ENCODE measurements around the gene YY1. TPM values are rescaled to one million over a fixed set of nuclear protein-coding genes. Genes with fewer than 3 reads are reported as not detected.

YY1 gene
- total RNA-seq, 1 donor from 2014 or later: 39.7 TPM

DNA sequence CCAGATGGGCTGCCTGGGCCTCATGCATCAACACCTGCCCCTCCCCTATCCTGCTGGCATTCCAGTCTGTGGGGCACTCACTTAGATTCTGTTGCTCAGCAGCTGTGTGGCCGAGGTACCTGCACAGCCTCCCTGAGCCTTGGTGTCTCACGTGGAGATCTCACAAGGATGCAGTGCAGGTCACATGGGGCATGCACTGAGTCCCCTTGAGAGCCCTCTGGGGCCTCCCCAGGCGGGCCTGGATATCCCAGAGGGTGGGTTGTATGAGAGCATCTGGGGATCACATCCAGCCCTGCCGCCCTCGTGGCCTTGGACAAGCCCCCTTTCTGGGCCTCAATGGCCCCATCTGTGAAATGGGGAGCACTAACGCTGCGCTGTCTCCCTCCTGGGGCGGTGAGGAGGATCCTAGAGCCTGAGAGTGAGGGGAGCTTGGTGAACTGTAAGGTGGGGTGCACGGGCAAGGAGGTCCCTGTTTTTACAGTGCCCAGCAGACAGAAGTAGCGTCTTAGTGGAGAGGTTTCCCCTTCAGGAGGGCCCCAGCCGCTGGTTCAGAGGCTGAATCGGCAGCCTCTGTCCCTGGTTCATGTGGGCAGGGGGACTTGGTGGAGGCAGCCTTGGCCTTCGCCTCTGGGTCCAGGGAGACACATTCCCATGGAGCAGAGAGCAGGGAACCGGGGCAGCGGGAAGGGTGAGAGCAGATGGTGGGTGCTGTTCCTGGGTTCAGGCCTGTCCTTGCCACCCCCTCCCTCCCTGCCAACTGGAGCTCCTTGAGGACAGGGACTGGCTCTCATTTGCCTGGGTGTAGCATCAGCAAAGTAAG is 83.4 kb downstream of the YY1 start:
- Histone ChIP-seq H3K36me3 (ENCODE audit: control insufficient read depth in 3 of 3, insufficient read depth in 3 of 3, low read length in 3 of 3) (no peaks in the 10 kb centered on the region), H3K27me3 (ENCODE audit: control insufficient read depth in 3 of 3, insufficient read depth in 3 of 3, low read length in 3 of 3) (no peaks in the 10 kb centered on the region), H3K4me1 (ENCODE audit: control insufficient read depth in 3 of 3, insufficient read depth in 3 of 3, low read length in 3 of 3) (peaks cover 4 to 20% (median 12%) of the 10 kb centered on the region in 3 donors), H3K9ac (ENCODE audit: low read depth in 1 of 3, low read length in 3 of 3) (no peak overlapping the region), H3K9me3 (ENCODE audit: control insufficient read depth in 3 of 3, low read length in 3 of 3) (no peaks in the 10 kb centered on the region), H3K4me3 (ENCODE audit: low read length in 3 of 3) (no peak overlapping the region), H3K27ac (ENCODE audit: low read depth, low read length) (no peak overlapping the region)

DNA sequence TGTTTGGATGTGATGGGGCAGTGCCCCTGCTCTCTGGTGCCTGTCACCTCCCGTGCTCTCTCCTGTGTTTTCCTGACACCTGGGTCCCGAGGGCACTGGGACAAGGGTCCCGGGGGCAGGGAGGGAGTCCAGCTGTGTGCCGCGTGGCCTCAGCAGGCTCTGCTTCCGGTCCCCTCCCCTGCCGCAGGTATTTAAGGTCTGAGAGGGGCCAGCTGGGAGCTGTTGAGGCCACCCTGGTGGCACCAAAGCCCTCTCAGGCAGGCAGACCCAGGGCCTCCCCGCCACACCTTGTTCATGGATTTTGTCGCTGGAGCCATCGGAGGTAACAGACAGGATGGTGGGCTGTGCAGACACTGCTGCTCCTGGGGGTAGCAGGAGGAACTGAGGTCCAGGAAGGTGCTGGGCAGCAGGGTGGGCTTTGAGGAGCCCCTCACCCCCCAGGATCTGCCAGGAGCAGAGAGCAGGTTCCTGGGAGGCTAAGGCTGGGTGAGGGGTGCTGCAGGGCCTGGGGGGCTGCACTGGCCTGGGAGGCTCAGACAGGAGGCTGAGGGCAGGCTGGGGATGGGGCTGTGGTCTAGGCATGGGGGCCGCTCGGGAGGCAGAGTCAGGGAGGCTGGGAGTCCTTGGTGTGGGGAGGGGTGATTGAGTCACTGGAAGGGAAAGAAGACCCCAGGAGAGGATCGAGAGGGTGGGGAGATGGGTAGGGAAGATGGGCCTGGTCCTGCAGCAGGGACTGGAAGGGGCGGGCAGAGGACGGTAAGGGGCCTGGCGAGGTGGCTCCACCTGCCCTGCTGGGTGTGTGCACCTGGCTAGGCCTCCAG is 84.4 kb downstream of the YY1 start, which contains the start of gene SLC25A47:
TSS of gene SLC25A47 (plus strand) at position 219 of the 821 bp plus-strand sequence. CDS start at position 295, 76 bp downstream.
- H3K4me1 ChIP-seq (ENCODE audit: control insufficient read depth in 3 of 3, insufficient read depth in 3 of 3, low read length in 3 of 3): peaks cover 3 to 12% (median 8%) of the 10 kb centered on the region in 3 donors
- H3K27me3 ChIP-seq (ENCODE audit: control insufficient read depth in 3 of 3, insufficient read depth in 3 of 3, low read length in 3 of 3): no peaks in the 10 kb centered on the region
- no peaks in the 10 kb centered on the region for H3K36me3 ChIP-seq (ENCODE audit: control insufficient read depth in 3 of 3, insufficient read depth in 3 of 3, low read length in 3 of 3)
- no peaks in the 10 kb centered on the region for H3K9me3 ChIP-seq (ENCODE audit: control insufficient read depth in 3 of 3, low read length in 3 of 3)
- H3K9ac ChIP-seq (ENCODE audit: low read depth in 1 of 3, low read length in 3 of 3): no peak within 1 kb of the TSS
- H3K4me3 ChIP-seq (ENCODE audit: low read length in 3 of 3): no peak within 1 kb of the TSS
- no peak within 1 kb of the TSS for H3K27ac ChIP-seq (ENCODE audit: low read depth, low read length)

DNA sequence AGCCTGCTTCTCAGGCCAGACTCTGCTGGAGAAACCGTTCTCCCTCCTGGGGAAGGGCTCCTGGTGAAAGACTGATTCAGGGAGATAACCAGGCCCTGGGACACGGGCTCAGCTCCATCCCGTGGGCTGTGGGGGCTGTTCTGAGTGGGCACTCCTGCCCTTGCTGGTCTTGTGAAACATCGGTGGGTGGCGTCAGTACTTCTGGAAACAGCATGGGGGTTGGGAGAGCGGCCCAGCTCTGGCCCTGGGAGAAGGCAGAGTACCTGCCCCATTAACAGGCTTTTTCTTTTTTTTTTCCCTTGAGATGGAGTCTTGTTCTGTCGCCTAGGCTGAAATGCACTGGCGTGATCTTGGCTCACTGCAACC is 85.0 kb downstream of the YY1 start:
- Histone ChIP-seq H3K9ac (ENCODE audit: low read depth in 1 of 3, low read length in 3 of 3) (no peak overlapping the region), H3K27ac (ENCODE audit: low read depth, low read length) (no peak overlapping the region), H3K9me3 (ENCODE audit: control insufficient read depth in 3 of 3, low read length in 3 of 3) (no peaks in the 10 kb centered on the region), H3K36me3 (ENCODE audit: control insufficient read depth in 3 of 3, insufficient read depth in 3 of 3, low read length in 3 of 3) (no peaks in the 10 kb centered on the region), H3K4me3 (ENCODE audit: low read length in 3 of 3) (no peak overlapping the region), H3K4me1 (ENCODE audit: control insufficient read depth in 3 of 3, insufficient read depth in 3 of 3, low read length in 3 of 3) (peaks cover 0 to 10% (median 7%) of the 10 kb centered on the region in 3 donors), H3K27me3 (ENCODE audit: control insufficient read depth in 3 of 3, insufficient read depth in 3 of 3, low read length in 3 of 3) (no peaks in the 10 kb centered on the region)

DNA sequence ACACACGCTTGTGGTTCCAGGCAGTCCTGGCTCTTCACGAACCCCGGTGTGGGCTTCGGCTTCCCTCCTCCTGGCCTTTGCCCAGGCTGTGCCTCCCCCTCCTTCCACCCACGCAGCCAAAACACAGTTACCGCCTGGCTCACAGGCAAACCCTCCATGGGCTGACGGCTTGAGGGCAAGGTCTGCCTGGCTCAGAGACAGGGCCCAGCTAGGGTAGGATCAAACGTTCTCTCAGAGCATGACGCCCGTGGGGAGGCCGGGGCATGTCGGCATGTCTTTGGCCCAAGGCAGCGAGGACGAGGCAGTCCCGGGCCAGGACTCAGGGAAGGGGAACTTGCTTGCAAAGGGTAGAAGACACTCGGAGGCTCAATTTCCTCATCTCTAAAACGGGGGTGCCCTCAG is 86.3 kb downstream of the YY1 start:
- H3K9ac ChIP-seq (ENCODE audit: low read depth in 1 of 3, low read length in 3 of 3): no peak overlapping the region
- peaks cover 0 to 10% (median 7%) of the 10 kb centered on the region in 3 donors for H3K4me1 ChIP-seq (ENCODE audit: control insufficient read depth in 3 of 3, insufficient read depth in 3 of 3, low read length in 3 of 3)
- H3K27me3 ChIP-seq (ENCODE audit: control insufficient read depth in 3 of 3, insufficient read depth in 3 of 3, low read length in 3 of 3): no peaks in the 10 kb centered on the region

DNA sequence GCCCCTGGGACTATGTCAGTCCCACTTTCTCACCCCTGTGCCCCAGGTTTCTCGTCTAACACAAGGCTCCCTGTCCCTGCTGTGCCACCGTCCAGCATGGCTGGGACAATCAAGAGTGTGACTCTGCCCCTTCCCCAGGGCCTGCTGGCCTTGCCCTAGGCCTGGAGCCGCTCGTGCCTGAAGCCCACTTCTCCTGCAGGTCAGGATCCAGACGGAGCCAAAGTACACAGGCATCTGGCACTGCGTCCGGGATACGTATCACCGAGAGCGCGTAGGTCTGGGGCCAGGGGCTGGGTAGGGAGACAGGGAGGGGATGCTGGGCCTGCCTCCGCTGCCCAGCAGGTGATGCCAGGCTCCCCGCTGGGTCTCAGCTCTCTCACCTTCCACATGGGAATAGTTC is 87.0 kb downstream of the YY1 start:
- Histone ChIP-seq H3K4me1 (ENCODE audit: control insufficient read depth in 3 of 3, insufficient read depth in 3 of 3, low read length in 3 of 3) (peaks cover 0 to 10% (median 7%) of the 10 kb centered on the region in 3 donors), H3K9me3 (ENCODE audit: control insufficient read depth in 3 of 3, low read length in 3 of 3) (no peaks in the 10 kb centered on the region), H3K36me3 (ENCODE audit: control insufficient read depth in 3 of 3, insufficient read depth in 3 of 3, low read length in 3 of 3) (no peaks in the 10 kb centered on the region), H3K4me3 (ENCODE audit: low read length in 3 of 3) (no peak overlapping the region), H3K9ac (ENCODE audit: low read depth in 1 of 3, low read length in 3 of 3) (no peak overlapping the region), H3K27me3 (ENCODE audit: control insufficient read depth in 3 of 3, insufficient read depth in 3 of 3, low read length in 3 of 3) (no peaks in the 10 kb centered on the region), H3K27ac (ENCODE audit: low read depth, low read length) (no peak overlapping the region)

More for the DNA sequence above, 86.3 kb downstream of the YY1 start:
- no peak overlapping the region for H3K4me3 ChIP-seq (ENCODE audit: low read length in 3 of 3)
- H3K27ac ChIP-seq (ENCODE audit: low read depth, low read length): no peak overlapping the region
- no peaks in the 10 kb centered on the region for H3K36me3 ChIP-seq (ENCODE audit: control insufficient read depth in 3 of 3, insufficient read depth in 3 of 3, low read length in 3 of 3)
- H3K9me3 ChIP-seq (ENCODE audit: control insufficient read depth in 3 of 3, low read length in 3 of 3): no peaks in the 10 kb centered on the region

DNA sequence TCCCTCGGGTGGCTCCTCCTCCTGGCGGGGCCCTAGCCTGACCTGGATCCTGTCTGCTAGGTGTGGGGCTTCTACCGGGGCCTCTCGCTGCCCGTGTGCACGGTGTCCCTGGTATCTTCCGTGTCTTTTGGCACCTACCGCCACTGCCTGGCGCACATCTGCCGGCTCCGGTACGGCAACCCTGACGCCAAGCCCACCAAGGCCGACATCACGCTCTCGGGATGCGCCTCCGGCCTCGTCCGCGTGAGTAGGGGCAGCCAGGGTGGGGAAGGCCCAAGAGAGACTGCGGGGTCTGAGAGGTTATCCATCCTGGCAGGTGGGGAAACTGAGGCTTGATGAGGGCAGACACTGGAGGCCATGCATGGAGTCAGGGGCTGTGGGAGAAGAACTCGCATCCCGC is 88.2 kb downstream of the YY1 start:
- H3K9me3 ChIP-seq (ENCODE audit: control insufficient read depth in 3 of 3, low read length in 3 of 3): no peaks in the 10 kb centered on the region
- H3K27ac ChIP-seq (ENCODE audit: low read depth, low read length): no peak overlapping the region
- no peak overlapping the region for H3K4me3 ChIP-seq (ENCODE audit: low read length in 3 of 3)
- no peaks in the 10 kb centered on the region for H3K36me3 ChIP-seq (ENCODE audit: control insufficient read depth in 3 of 3, insufficient read depth in 3 of 3, low read length in 3 of 3)
- H3K27me3 ChIP-seq (ENCODE audit: control insufficient read depth in 3 of 3, insufficient read depth in 3 of 3, low read length in 3 of 3): no peaks in the 10 kb centered on the region
- no peak overlapping the region for H3K9ac ChIP-seq (ENCODE audit: low read depth in 1 of 3, low read length in 3 of 3)
- peaks cover 0 to 2% (median under 1%) of the 10 kb centered on the region in 3 donors for H3K4me1 ChIP-seq (ENCODE audit: control insufficient read depth in 3 of 3, insufficient read depth in 3 of 3, low read length in 3 of 3)

DNA sequence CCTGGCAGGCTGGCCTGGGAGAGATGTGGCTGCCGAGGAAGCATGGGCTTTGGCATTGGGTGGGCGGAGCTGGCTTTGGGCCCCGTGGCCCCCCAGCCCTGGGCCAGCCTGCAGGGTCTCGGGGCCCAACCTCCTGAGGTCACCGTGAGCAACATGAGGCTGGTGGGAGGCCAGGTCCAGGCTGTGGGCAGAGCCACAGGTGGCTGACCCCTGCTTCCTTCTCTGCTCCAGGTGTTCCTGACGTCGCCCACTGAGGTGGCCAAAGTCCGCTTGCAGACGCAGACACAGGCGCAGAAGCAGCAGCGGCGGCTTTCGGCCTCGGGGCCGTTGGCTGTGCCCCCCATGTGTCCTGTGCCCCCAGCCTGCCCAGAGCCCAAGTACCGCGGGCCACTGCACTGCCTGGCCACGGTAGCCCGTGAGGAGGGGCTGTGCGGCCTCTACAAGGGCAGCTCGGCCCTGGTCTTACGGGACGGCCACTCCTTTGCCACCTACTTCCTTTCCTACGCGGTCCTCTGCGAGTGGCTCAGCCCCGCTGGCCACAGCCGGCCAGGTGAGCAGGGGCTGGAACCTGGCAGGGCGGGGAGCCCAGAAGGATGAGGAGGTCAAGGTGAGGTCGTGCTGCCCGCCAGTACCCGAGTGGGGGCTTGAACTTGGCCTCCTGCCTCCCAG is 89.7 kb downstream of the YY1 start:
- Histone ChIP-seq H3K9me3 (ENCODE audit: control insufficient read depth in 3 of 3, low read length in 3 of 3) (no peaks in the 10 kb centered on the region), H3K4me1 (ENCODE audit: control insufficient read depth in 3 of 3, insufficient read depth in 3 of 3, low read length in 3 of 3) (no peaks in the 10 kb centered on the region), H3K36me3 (ENCODE audit: control insufficient read depth in 3 of 3, insufficient read depth in 3 of 3, low read length in 3 of 3) (peaks cover 0 to 6% (median 3%) of the 10 kb centered on the region in 3 donors)

DNA sequence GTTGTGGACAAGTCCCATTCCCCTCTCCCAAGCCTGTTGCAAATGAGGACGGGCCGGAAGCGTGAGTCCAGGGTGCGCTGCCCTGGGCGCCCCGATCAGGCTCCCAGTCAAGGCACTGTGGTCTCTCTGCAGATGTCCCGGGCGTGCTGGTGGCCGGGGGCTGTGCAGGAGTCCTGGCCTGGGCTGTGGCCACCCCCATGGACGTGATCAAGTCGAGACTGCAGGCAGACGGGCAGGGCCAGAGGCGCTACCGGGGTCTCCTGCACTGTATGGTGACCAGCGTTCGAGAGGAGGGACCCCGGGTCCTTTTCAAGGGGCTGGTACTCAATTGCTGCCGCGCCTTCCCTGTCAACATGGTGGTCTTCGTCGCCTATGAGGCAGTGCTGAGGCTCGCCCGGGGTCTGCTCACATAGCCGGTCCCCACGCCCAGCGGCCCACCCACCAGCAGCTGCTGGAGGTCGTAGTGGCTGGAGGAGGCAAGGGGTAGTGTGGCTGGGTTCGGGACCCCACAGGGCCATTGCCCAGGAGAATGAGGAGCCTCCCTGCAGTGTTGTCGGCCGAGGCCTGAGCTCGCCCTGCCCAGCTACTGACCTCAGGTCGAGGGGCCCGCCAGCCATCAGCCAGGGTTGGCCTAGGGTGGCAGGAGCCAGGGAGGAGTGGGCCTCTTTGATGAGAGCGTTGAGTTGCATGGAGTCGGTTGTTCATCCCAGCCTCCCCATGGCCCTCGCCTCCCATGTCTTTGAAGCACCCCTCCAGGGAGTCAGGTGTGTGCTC is 90.5 kb downstream of the YY1 start:
- no peaks in the 10 kb centered on the region for H3K4me1 ChIP-seq (ENCODE audit: control insufficient read depth in 3 of 3, insufficient read depth in 3 of 3, low read length in 3 of 3)

More for the DNA sequence above, 89.7 kb downstream of the YY1 start:
- no peak overlapping the region for H3K4me3 ChIP-seq (ENCODE audit: low read length in 3 of 3)
- H3K27me3 ChIP-seq (ENCODE audit: control insufficient read depth in 3 of 3, insufficient read depth in 3 of 3, low read length in 3 of 3): no peaks in the 10 kb centered on the region
- H3K9ac ChIP-seq (ENCODE audit: low read depth in 1 of 3, low read length in 3 of 3): no peak overlapping the region
- H3K27ac ChIP-seq (ENCODE audit: low read depth, low read length): no peak overlapping the region

DNA sequence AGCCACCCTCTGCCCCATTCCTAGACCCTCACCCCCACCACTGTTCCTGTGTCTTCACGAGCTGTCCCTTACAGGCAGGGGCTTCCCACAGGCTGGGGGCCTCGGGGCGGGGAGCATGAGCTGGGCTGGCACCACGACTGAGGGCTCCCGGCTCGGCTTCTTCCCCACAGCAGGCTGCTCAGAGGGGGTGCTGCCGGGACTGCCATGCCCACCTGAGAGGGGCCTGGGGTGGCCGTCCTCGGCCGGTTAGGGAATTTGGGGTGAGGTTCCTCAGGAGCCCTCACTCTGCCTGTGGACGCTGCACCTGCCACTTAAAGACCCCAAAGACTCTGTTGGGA is 91.0 kb downstream of the YY1 start:
- H3K36me3 ChIP-seq (ENCODE audit: control insufficient read depth in 3 of 3, insufficient read depth in 3 of 3, low read length in 3 of 3): peaks cover 7 to 14% (median 13%) of the 10 kb centered on the region in 3 donors
- no peaks in the 10 kb centered on the region for H3K9me3 ChIP-seq (ENCODE audit: control insufficient read depth in 3 of 3, low read length in 3 of 3)
- no peaks in the 10 kb centered on the region for H3K4me1 ChIP-seq (ENCODE audit: control insufficient read depth in 3 of 3, insufficient read depth in 3 of 3, low read length in 3 of 3)
- no peak overlapping the region for H3K27ac ChIP-seq (ENCODE audit: low read depth, low read length)
- no peak overlapping the region for H3K4me3 ChIP-seq (ENCODE audit: low read length in 3 of 3)
- no peaks in the 10 kb centered on the region for H3K27me3 ChIP-seq (ENCODE audit: control insufficient read depth in 3 of 3, insufficient read depth in 3 of 3, low read length in 3 of 3)
- H3K9ac ChIP-seq (ENCODE audit: low read depth in 1 of 3, low read length in 3 of 3): no peak overlapping the region

More for the DNA sequence above, 90.5 kb downstream of the YY1 start:
- no peak overlapping the region for H3K9ac ChIP-seq (ENCODE audit: low read depth in 1 of 3, low read length in 3 of 3)
- peaks cover 7 to 8% (median 7%) of the 10 kb centered on the region in 3 donors for H3K36me3 ChIP-seq (ENCODE audit: control insufficient read depth in 3 of 3, insufficient read depth in 3 of 3, low read length in 3 of 3)
- no peak overlapping the region for H3K4me3 ChIP-seq (ENCODE audit: low read length in 3 of 3)
- no peak overlapping the region for H3K27ac ChIP-seq (ENCODE audit: low read depth, low read length)
- H3K27me3 ChIP-seq (ENCODE audit: control insufficient read depth in 3 of 3, insufficient read depth in 3 of 3, low read length in 3 of 3): no peaks in the 10 kb centered on the region
- no peaks in the 10 kb centered on the region for H3K9me3 ChIP-seq (ENCODE audit: control insufficient read depth in 3 of 3, low read length in 3 of 3)

Measured in skeletal muscle tissue (tissue), 4 donors.